Measurements from ENCODE around the gene EIF4EBP2. TPM values are rescaled to one million over a fixed set of nuclear protein-coding genes. Genes with fewer than 3 reads are reported as not detected.

The EIF4EBP2 gene
- total and polyA plus RNA-seq, 2 of the 13 experiments (the other 11 are each of a cell fraction or from before 2014, with no cell fraction given) = 16.9 to 22.0 TPM

GRCh38 chr10:70405037-70405824, 1.3 kb downstream of the EIF4EBP2 start (continued):
- no peak for TF ChIP-seq ZUFSP (CRISPR knock-in tag; IDR thresholded peaks at IDR 0.05; ENCODE audit: borderline replicate concordance)
- TF ChIP-seq MBNL3 (CRISPR knock-in tag; conservative IDR thresholded peaks at IDR 0.05) = no peak
- TF ChIP-seq MIXL1 (CRISPR knock-in tag; IDR thresholded peaks at IDR 0.05) = no peak
- TF ChIP-seq RORA (CRISPR knock-in tag; IDR thresholded peaks at IDR 0.05) = no peak
- TF ChIP-seq JDP2 (CRISPR knock-in tag; IDR thresholded peaks at IDR 0.05; ENCODE audit: borderline replicate concordance) = no peak
- TF ChIP-seq SALL2 (CRISPR knock-in tag; IDR thresholded peaks at IDR 0.05) = no peak
- no peak for TF ChIP-seq PHB2 (IDR thresholded peaks at IDR 0.05; ENCODE audit: partially characterized antibody)
- no peak for TF ChIP-seq RBAK (CRISPR knock-in tag; IDR thresholded peaks at IDR 0.05)
- no peak for TF ChIP-seq IRF1 (CRISPR knock-in tag; IDR thresholded peaks at IDR 0.05; ENCODE audit: low read depth)
- TF ChIP-seq ZNF629 (CRISPR knock-in tag; conservative IDR thresholded peaks at IDR 0.05) = no peak
- no peak for TF ChIP-seq CENPBD1 (CRISPR knock-in tag; IDR thresholded peaks at IDR 0.05; ENCODE audit: borderline replicate concordance, low read depth)
- no peak for TF ChIP-seq ZNF234 (CRISPR knock-in tag; conservative IDR thresholded peaks at IDR 0.05)
- TF ChIP-seq TAF1 (CRISPR knock-in tag; IDR thresholded peaks at IDR 0.05) = no peak
- TF ChIP-seq KDM5A (IDR thresholded peaks at IDR 0.05; ENCODE audit: borderline replicate concordance, low read length) = no peak
- TF ChIP-seq ZNF678 (CRISPR knock-in tag; IDR thresholded peaks at IDR 0.05) = no peak
- no peak for TF ChIP-seq ZMAT5 (CRISPR knock-in tag; IDR thresholded peaks at IDR 0.05; ENCODE audit: borderline replicate concordance, low read depth)
- no peak for TF ChIP-seq PAX8 (CRISPR knock-in tag; IDR thresholded peaks at IDR 0.05; ENCODE audit: borderline replicate concordance)
- TF ChIP-seq ZNF704 (CRISPR knock-in tag; IDR thresholded peaks at IDR 0.05; ENCODE audit: borderline replicate concordance) = peak; percentile 17; the same call in 1 of the 2 replicates
- 0 out of 2 replicates have a peak, but pooled peaks have one; percentile 53 for TF ChIP-seq SKIL (CRISPR knock-in tag; IDR thresholded peaks at IDR 0.05; ENCODE audit: borderline replicate concordance)
- TF ChIP-seq KLF15 (CRISPR knock-in tag; IDR thresholded peaks at IDR 0.05; ENCODE audit: borderline replicate concordance) = no peak
- TF ChIP-seq ZFYVE20 (CRISPR knock-in tag; IDR thresholded peaks at IDR 0.05; ENCODE audit: borderline replicate concordance, low read depth) = no peak
- TF ChIP-seq PHF8 (CRISPR knock-in tag; IDR thresholded peaks at IDR 0.05) = peak; percentile 54
